Measurements from ENCODE around the gene JOSD1.

The JOSD1 gene

GRCh38 chr22:38733329-38733723 lies 32.6 kb upstream of the JOSD1 start:
- peak; percentile 55 for DNase-seq (ENCODE audit: low spot score)

- no peak for DNase-seq (ENCODE audit: low spot score)
Measured at GRCh38 chr22:38732251-38732815, 31.6 kb upstream of the JOSD1 start.

- no peak for DNase-seq (ENCODE audit: low spot score)
Measured at GRCh38 chr22:38731703-38732161, 31.0 kb upstream of the JOSD1 start.

GRCh38 chr22:38730411-38730871 lies 29.7 kb upstream of the JOSD1 start:
- DNase-seq (ENCODE audit: low spot score): no peak

- no peak for DNase-seq (ENCODE audit: low spot score)
Measured at GRCh38 chr22:38729946-38730345, 29.2 kb upstream of the JOSD1 start.

GRCh38 chr22:38728871-38729796 lies 28.4 kb upstream of the JOSD1 start:
- DNase-seq (ENCODE audit: low spot score): no peak

GRCh38 chr22:38727530-38728451 lies 27.0 kb upstream of the JOSD1 start:
- no peak for DNase-seq (ENCODE audit: low spot score)

- no peak for DNase-seq (ENCODE audit: low spot score)
Measured at GRCh38 chr22:38727123-38727522, 26.4 kb upstream of the JOSD1 start.

GRCh38 chr22:38725900-38726655 lies 25.3 kb upstream of the JOSD1 start:
- no peak for DNase-seq (ENCODE audit: low spot score)

GRCh38 chr22:38724926-38725571 lies 24.3 kb upstream of the JOSD1 start:
- peak; percentile 54 for DNase-seq (ENCODE audit: low spot score)

GRCh38 chr22:38724176-38724575 lies 23.4 kb upstream of the JOSD1 start:
- DNase-seq (ENCODE audit: low spot score): no peak

- DNase-seq (ENCODE audit: low spot score): no peak
Measured at GRCh38 chr22:38721551-38721950, 20.8 kb upstream of the JOSD1 start.

GRCh38 chr22:38720350-38720749 lies 19.6 kb upstream of the JOSD1 start:
- no peak for DNase-seq (ENCODE audit: low spot score)

- DNase-seq (ENCODE audit: low spot score): no peak
Measured at GRCh38 chr22:38719196-38719595, 18.5 kb upstream of the JOSD1 start.

GRCh38 chr22:38718414-38718813 lies 17.7 kb upstream of the JOSD1 start:
- DNase-seq (ENCODE audit: low spot score): no peak

- no peak for DNase-seq (ENCODE audit: low spot score)
Measured at GRCh38 chr22:38717244-38717643, 16.5 kb upstream of the JOSD1 start.

- no peak for DNase-seq (ENCODE audit: low spot score)
Measured at GRCh38 chr22:38716826-38717225, 16.1 kb upstream of the JOSD1 start.

GRCh38 chr22:38716271-38716670 lies 15.5 kb upstream of the JOSD1 start:
- DNase-seq (ENCODE audit: low spot score): no peak

- no peak for DNase-seq (ENCODE audit: low spot score)
Measured at GRCh38 chr22:38715852-38716251, 15.1 kb upstream of the JOSD1 start.

GRCh38 chr22:38715176-38715764 lies 14.5 kb upstream of the JOSD1 start:
- DNase-seq (ENCODE audit: low spot score): no peak

GRCh38 chr22:38713921-38714320 lies 13.2 kb upstream of the JOSD1 start:
- DNase-seq (ENCODE audit: low spot score): no peak

All from CD4-positive, alpha-beta T cell treated with Interleukin-15 for 4 hours (primary cell).